ENCODE results near the gene PHYHIPL.

- TF ChIP-seq GATA2 (IDR thresholded peaks at IDR 0.05; ENCODE audit: low read depth, low read length) = no peak
- no peak for TF ChIP-seq GATA3 (IDR thresholded peaks at IDR 0.05; ENCODE audit: low read depth, low read length)
Measured at GRCh38 chr10:59243611-59244195, 67.3 kb downstream of the PHYHIPL start.
